Breast epithelium (tissue), 4 donors: ENCODE measurements around the gene SEC24C. TPM values are rescaled to one million over a fixed set of nuclear protein-coding genes. Genes with fewer than 3 reads are reported as not detected.
"Not testable (repeated sequence)": the region's sequence is repeated elsewhere in the genome, so short reads cannot be mapped to it uniquely, and the experiment has no call there.

Experiments used
- DNase-seq, 2 donors: peaks; one replicate each; pipeline ENCODE4 v3.0.0-alpha.2; 2019; ENCODE audit warnings: low spot score in 2 of 2
- H3K27ac ChIP-seq, 2 donors: fragments of 200-600 bp; sonication (generic) in 1 of 2; one replicate each; pipeline ENCODE4 v1.5.1; 2016 to 2019; ENCODE audit warnings: mild to moderate bottlenecking in 1 of 2
- H3K27me3 ChIP-seq, 2 donors: fragments of 200-600 bp; sonication (generic) in 1 of 2; one replicate each; pipeline versions ENCODE4 v1.5.1 to v1.6.0; 2017 to 2019; ENCODE audit warnings: control low read depth in 1 of 2, mild to moderate bottlenecking in 1 of 2
- H3K36me3 ChIP-seq: fragments of 200-600 bp; one replicate; pipeline ENCODE4 v1.5.1; 2019
- H3K4me1 ChIP-seq, 2 donors: fragments of 200-600 bp; sonication (generic); one replicate each; pipeline ENCODE4 v1.5.1; 2016 to 2019; ENCODE audit warnings: control low read depth in 1 of 2
- H3K4me3 ChIP-seq, 3 donors: fragments of 200-600 bp; sonication (generic); 1 replicate in 2 of 3; 2 replicates in 1 of 3; pipeline ENCODE4 v1.5.1; 2016 to 2019; ENCODE audit warnings: mild to moderate bottlenecking in 3 of 3, moderate library complexity in 2 of 3
- H3K9me3 ChIP-seq, 2 donors: fragments of 200-600 bp; sonication (generic) in 1 of 2; one replicate each; pipeline ENCODE4 v1.5.1; 2016 to 2019; ENCODE audit warnings: control low read depth in 1 of 2
- POLR2A ChIP-seq: fragments of 450-650 bp; IDR thresholded peaks from one replicate; pipeline ENCODE4 v1.6.1; 2016; ENCODE audit warnings: antibody characterized with exemption, mild to moderate bottlenecking, moderate library complexity
- POLR2AphosphoS5 ChIP-seq, 3 donors: sonication (generic); formaldehyde crosslinking; IDR thresholded peaks; one replicate each; pipeline ENCODE4 v1.6.1; 2017; ENCODE audit warnings: antibody characterized with exemption in 3 of 3
- intact Hi-C: fragments of 100-400 bp; cut with DNase I; formaldehyde crosslinking; loops from one replicate; pipeline ENCODE4 v1.15.1; 2023; ENCODE audit warnings: low total_unique reads
- total RNA-seq, 3 donors: library from RNA; depleted of rRNA; stranded (reverse); fragments of >200 nt; gene quantifications; one replicate each; pipeline ENCODE4 v1.1.0, GENCODE V29; 2016
- TF ChIP-seq, protein P1 (sequence below), 3 donors: fragments of 450-650 bp; IDR thresholded peaks; one replicate each; pipeline ENCODE4 v1.5.1; 2016 to 2017; ENCODE audit warnings: antibody characterized with exemption in 3 of 3, mild to moderate bottlenecking in 3 of 3, moderate library complexity in 3 of 3

The SEC24C gene
- total RNA-seq, 3 donors from 2014 or later: 33.9 to 57.7 (median 50.1) TPM

DNA sequence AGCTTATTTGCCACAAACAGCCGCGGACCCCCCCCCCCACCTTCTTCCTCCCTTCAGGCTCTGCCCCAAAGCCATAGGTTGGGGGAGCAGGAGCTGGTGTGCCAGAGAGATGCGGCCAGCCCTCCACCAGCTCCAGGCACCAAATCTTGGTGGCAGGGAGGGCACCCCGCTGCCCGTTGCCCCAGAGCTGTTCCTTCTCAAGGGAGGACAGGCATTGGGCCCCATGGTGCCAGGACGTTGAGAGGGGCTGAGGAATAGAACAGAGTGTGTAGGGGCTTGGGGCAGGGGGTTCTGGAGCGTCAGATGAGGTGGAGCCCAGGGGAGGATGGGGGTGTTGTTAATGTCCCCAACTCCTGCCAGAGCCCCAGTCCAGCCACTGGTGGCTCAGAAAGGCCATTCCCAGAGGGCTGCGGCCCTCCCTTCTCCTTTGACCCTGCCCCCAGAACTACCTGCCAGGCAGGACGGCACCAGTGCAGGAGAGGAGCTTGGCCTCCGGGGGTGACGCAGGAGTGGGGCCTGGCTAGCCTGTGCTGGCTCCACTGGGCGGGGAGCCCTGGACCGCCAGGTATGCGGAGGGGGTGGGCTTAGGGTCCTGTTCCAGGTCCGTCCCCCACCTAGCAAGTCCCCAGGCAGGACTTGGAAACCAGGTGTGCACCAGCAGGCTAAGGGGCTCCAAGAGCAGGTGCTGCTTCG lies 10.0 kb upstream of the SEC24C start:
- Histone ChIP-seq H3K36me3 (no peaks in the 10 kb centered on the region), H3K4me1 (peaks cover 0 to 5% of the 10 kb centered on the region in 2 donors), H3K4me3 (no peak overlapping the region), H3K9me3 (no peaks in the 10 kb centered on the region), H3K27ac (no peak overlapping the region), H3K27me3 (no peaks in the 10 kb centered on the region)
- intact Hi-C loops: no loop called here
- DNase-seq: no peak
- TF ChIP-seq POLR2A (no peak), POLR2AphosphoS5 (IDR thresholded peaks at IDR 0.05) (no peak)
- TF ChIP-seq, protein P1, sequence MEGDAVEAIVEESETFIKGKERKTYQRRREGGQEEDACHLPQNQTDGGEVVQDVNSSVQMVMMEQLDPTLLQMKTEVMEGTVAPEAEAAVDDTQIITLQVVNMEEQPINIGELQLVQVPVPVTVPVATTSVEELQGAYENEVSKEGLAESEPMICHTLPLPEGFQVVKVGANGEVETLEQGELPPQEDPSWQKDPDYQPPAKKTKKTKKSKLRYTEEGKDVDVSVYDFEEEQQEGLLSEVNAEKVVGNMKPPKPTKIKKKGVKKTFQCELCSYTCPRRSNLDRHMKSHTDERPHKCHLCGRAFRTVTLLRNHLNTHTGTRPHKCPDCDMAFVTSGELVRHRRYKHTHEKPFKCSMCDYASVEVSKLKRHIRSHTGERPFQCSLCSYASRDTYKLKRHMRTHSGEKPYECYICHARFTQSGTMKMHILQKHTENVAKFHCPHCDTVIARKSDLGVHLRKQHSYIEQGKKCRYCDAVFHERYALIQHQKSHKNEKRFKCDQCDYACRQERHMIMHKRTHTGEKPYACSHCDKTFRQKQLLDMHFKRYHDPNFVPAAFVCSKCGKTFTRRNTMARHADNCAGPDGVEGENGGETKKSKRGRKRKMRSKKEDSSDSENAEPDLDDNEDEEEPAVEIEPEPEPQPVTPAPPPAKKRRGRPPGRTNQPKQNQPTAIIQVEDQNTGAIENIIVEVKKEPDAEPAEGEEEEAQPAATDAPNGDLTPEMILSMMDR (IDR thresholded peaks at IDR 0.05): no peak

DNA sequence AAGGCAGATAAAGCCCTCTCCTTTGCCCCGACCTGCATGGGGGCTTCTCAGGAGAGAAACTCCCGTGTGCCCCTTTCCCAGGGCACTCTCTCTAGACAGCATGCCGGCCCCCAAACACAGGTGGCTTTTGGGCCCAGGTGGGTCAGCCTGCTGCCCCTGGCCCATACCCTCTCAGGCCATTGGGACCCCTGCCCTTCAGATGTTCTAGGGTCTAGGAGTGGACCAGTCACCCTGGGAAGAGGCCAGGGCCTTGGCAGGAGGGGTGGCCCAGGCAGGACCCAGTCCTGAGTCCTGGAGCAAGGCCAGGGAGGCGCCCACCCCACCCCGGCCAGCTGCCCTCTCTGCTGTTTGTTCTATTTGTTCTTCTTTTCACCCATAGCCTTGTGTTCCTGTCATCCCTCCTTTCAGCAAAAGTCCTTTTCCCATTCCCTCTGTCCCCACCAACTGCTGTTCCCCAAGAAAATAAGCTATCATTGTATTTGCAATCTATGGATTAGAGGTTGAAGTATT lies 9.3 kb upstream of the SEC24C start:
- Histone ChIP-seq H3K9me3 (no peaks in the 10 kb centered on the region), H3K4me3 (no peak overlapping the region), H3K27ac (no peak overlapping the region), H3K27me3 (no peaks in the 10 kb centered on the region), H3K4me1 (peaks cover 0 to 5% of the 10 kb centered on the region in 2 donors), H3K36me3 (no peaks in the 10 kb centered on the region)
- no peak for DNase-seq
- TF ChIP-seq, protein P1 (IDR thresholded peaks at IDR 0.05): no peak
- TF ChIP-seq POLR2A: no peak
- no peak for TF ChIP-seq POLR2AphosphoS5 (IDR thresholded peaks at IDR 0.05)
- intact Hi-C loops: no loop called here

DNA sequence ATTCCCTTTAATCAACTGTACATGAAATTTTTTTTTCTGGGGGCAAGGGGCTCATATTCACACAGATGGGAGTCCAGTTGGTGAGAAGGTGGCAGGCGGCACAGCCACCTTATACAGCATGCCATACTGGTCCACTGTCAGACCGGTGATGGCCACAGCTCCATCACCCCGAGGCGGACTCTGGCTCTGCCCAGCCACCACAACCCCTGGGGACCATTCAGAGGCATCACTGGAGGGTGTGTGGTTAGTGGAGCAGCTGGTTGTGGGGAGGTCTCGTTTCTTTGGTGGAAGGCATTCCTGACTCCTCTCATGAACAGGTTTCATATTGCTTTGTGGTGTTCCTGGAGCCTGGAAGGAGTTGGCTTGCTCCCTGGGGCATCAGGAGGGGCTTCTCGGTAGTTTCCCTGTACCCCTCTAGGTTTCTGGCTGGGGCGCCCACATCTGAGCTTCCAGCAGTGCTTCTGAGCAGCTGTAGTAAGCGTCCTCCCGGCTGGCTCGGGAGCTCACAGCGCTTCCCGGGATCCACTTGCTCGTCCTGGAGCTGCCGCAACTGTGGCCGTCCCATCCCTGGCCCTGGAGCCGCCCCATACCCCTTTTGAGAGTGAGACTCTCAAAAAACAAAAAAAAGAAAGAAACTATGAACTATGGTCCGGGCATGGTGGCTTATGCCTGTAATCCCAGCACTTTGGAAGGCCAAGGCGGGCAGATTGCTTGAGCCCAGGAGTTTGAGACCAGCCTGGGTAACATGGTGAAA lies 3.5 kb upstream of the SEC24C start:
- H3K27ac ChIP-seq, H3K4me3 ChIP-seq, H3K9me3 ChIP-seq, H3K27me3 ChIP-seq, DNase-seq, intact Hi-C loops, H3K4me1 ChIP-seq, H3K36me3 ChIP-seq: not testable (repeated sequence)

DNA sequence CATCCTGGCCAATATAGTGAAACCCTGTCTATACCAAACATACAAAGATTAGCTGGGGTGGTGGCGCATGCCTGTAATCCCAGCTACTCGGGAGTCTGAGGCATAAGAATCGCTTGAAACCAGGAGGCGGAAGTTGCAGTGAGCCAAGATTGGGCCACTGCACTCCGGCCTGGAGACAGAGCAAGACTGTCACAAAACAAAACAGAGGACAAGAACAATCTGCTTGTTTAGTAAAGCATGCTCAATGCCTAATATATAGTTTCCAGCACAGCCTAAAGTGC lies 1.8 kb upstream of the SEC24C start:
- TF ChIP-seq, protein P1 (IDR thresholded peaks at IDR 0.05): no peak
- TF ChIP-seq POLR2AphosphoS5 (IDR thresholded peaks at IDR 0.05): no peak
- no peak for TF ChIP-seq POLR2A
- H3K27ac ChIP-seq: peak overlapping the region in 1 of 2 donors; percentile 53
- H3K36me3 ChIP-seq: no peaks in the 10 kb centered on the region
- DNase-seq: no peak
- peak overlapping the region in 1 of 3 donors; percentile 77 for H3K4me3 ChIP-seq
- peaks cover 6 to 9% of the 10 kb centered on the region in 2 donors for H3K4me1 ChIP-seq
- intact Hi-C loops: no loop called here
- no peaks in the 10 kb centered on the region for H3K9me3 ChIP-seq
- no peaks in the 10 kb centered on the region for H3K27me3 ChIP-seq

DNA sequence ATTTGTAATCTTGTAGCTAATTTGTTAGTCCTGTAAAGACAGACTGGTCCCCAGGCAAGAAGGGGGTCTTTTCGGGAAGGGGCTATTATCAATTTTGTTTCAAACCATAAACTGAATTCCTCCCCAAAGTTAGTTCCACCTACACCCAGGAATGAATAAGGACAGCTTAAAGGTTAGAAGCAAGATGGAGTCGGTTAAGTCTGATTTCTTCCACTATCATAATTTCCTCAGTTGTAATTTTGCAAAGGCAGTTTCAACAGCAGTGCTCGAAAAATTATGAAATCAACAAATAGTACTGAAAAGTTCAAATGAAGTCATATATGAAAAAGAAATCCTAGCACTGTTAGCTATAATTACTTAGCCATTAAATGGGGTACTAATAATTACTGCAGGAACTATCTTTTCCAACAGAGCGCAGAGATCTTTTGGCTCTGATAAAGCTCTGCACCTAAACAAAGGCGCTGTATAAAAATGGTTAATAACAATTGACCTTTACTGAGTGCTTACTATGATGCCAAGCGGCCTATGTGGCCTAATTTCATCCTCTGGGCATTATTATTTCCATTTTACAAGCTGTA lies 756 bp upstream of the SEC24C start:
- no peak for DNase-seq
- Histone ChIP-seq H3K4me3 (peak overlapping the region; percentile 71 to 97 (median 77)), H3K27me3 (no peaks in the 10 kb centered on the region), H3K9me3 (no peaks in the 10 kb centered on the region), H3K4me1 (peaks cover 6 to 11% of the 10 kb centered on the region in 2 donors), H3K36me3 (no peaks in the 10 kb centered on the region), H3K27ac (peak overlapping the region; percentile 93 to 94)
- TF ChIP-seq, protein P1 (IDR thresholded peaks at IDR 0.05): no peak
- TF ChIP-seq POLR2A: no peak
- TF ChIP-seq POLR2AphosphoS5 (IDR thresholded peaks at IDR 0.05): no peak
- intact Hi-C loops: no loop called here
